H9 (cell line): ENCODE data around the gene AQP11. TPM values are rescaled to one million over a fixed set of nuclear protein-coding genes. Genes with fewer than 3 reads are reported as not detected.

Source experiments
- DNase-seq: peaks from one replicate; pipeline ENCODE4 v3.0.0-alpha.2; 2017
- H2AFZ ChIP-seq: one replicate; pipeline ENCODE4 v1.6.1; 2013; ENCODE audit warnings: mild to moderate bottlenecking, low read length, control low read depth, moderate library complexity
- H2AK5ac ChIP-seq: 2 replicates; pipeline ENCODE4 v1.6.1; 2013; ENCODE audit warnings: low read length, control low read depth, mixed read lengths; ENCODE audit not compliant: insufficient read length
- H2BK120ac ChIP-seq: one replicate; pipeline ENCODE4 v1.6.1; 2013; ENCODE audit warnings: low read depth, mild to moderate bottlenecking, low read length, control low read depth, inconsistent platforms; ENCODE audit not compliant: poor library complexity, severe bottlenecking
- H2BK12ac ChIP-seq: 2 replicates; pipeline ENCODE4 v1.6.1; 2013; ENCODE audit warnings: low read length, control low read depth, mixed read lengths, low read depth; ENCODE audit not compliant: insufficient read length
- H2BK15ac ChIP-seq: 2 replicates; pipeline ENCODE4 v1.6.1; 2013; ENCODE audit warnings: low read depth, low read length, control low read depth
- H2BK20ac ChIP-seq: one replicate; pipeline ENCODE4 v1.6.1; 2013; ENCODE audit warnings: low read depth, mild to moderate bottlenecking, low read length, control low read depth, inconsistent platforms; ENCODE audit not compliant: poor library complexity, severe bottlenecking
- H2BK5ac ChIP-seq: 2 replicates; pipeline ENCODE4 v1.6.1; 2013; ENCODE audit warnings: low read length, control low read depth, mixed read lengths; ENCODE audit not compliant: insufficient read length
- H3K14ac ChIP-seq: 2 replicates; pipeline ENCODE4 v1.6.1; 2013; ENCODE audit warnings: low read length, control low read depth; ENCODE audit not compliant: insufficient read depth
- H3K18ac ChIP-seq: 2 replicates; pipeline ENCODE4 v1.6.1; 2013; ENCODE audit warnings: low read depth, mild to moderate bottlenecking, mixed read lengths, low read length, control low read depth; ENCODE audit not compliant: insufficient read length
- H3K23ac ChIP-seq: 2 replicates; pipeline ENCODE4 v1.6.1; 2013; ENCODE audit warnings: low read length, control low read depth, mixed read lengths, low read depth; ENCODE audit not compliant: insufficient read length
- H3K23me2 ChIP-seq: 2 replicates; pipeline ENCODE4 v1.6.1; 2013; ENCODE audit warnings: low read depth, mild to moderate bottlenecking, mixed read lengths, low read length, control low read depth; ENCODE audit not compliant: insufficient read length, poor library complexity, severe bottlenecking
- H3K27ac ChIP-seq: 2 replicates; pipeline ENCODE4 v1.5.1; 2013; ENCODE audit warnings: low read length, control low read depth, mixed read lengths, low read depth; ENCODE audit not compliant: insufficient read length
- H3K27me3 ChIP-seq: 2 replicates; pipeline ENCODE4 v1.6.1; 2013; ENCODE audit warnings: low read length, control low read depth, inconsistent platforms; ENCODE audit not compliant: insufficient read depth
- H3K4ac ChIP-seq: 2 replicates; pipeline ENCODE4 v1.6.1; 2013; ENCODE audit warnings: low read depth, mild to moderate bottlenecking, control low read depth, inconsistent platforms, low read length, moderate library complexity
- H3K4me1 ChIP-seq: 2 replicates; pipeline ENCODE4 v1.6.1; 2013; ENCODE audit warnings: low read length, control low read depth, inconsistent platforms; ENCODE audit not compliant: insufficient read depth
- H3K4me2 ChIP-seq: 2 replicates; pipeline ENCODE4 v1.6.1; 2013; ENCODE audit warnings: low read length, control low read depth, mixed read lengths; ENCODE audit not compliant: insufficient read length, insufficient read depth
- H3K56ac ChIP-seq: 2 replicates; pipeline ENCODE4 v1.6.1; 2013; ENCODE audit warnings: low read depth, mild to moderate bottlenecking, mixed read lengths, low read length, control low read depth; ENCODE audit not compliant: insufficient read length
- H3K79me1 ChIP-seq: 2 replicates; pipeline ENCODE4 v1.6.1; 2013; ENCODE audit warnings: low read depth, mild to moderate bottlenecking, moderate library complexity, low read length, control low read depth, inconsistent platforms; ENCODE audit not compliant: insufficient read depth, poor library complexity, severe bottlenecking
- H3K79me2 ChIP-seq: 2 replicates; pipeline ENCODE4 v1.6.1; 2013; ENCODE audit warnings: low read length, control low read depth, inconsistent platforms; ENCODE audit not compliant: insufficient read depth
- H3K9ac ChIP-seq: 2 replicates; pipeline ENCODE4 v1.6.1; 2013; ENCODE audit warnings: low read length, control low read depth, mixed read lengths; ENCODE audit not compliant: insufficient read length; ENCODE audit errors: extremely low read depth
- H3K9me3 ChIP-seq: one replicate; pipeline ENCODE4 v1.6.1; 2013; ENCODE audit warnings: low read depth, low read length, inconsistent platforms; ENCODE audit not compliant: control insufficient read depth
- H3T11ph ChIP-seq: one replicate; pipeline ENCODE4 v1.6.1; 2013; ENCODE audit warnings: mild to moderate bottlenecking, low read length, control low read depth, inconsistent platforms
- H4K20me1 ChIP-seq: one replicate; pipeline ENCODE4 v1.6.1; 2013; ENCODE audit not compliant: control insufficient read depth, insufficient read length, insufficient read depth
- H4K5ac ChIP-seq: 2 replicates; pipeline ENCODE4 v1.6.1; 2013; ENCODE audit warnings: low read depth, mild to moderate bottlenecking, mixed read lengths, low read length, control low read depth; ENCODE audit not compliant: insufficient read length
- H4K8ac ChIP-seq: replicated peaks from 2 replicates; pipeline ENCODE4 v1.6.1; 2013; ENCODE audit warnings: low read length, control low read depth, mixed read lengths, low read depth; ENCODE audit not compliant: insufficient read length
- H4K91ac ChIP-seq: 2 replicates; pipeline ENCODE4 v1.6.1; 2013; ENCODE audit warnings: low read depth, mild to moderate bottlenecking, moderate library complexity, mixed read lengths, low read length, control low read depth; ENCODE audit not compliant: insufficient read length
- H3K27ac Mint-ChIP-seq, 3 experiments: 2 replicates in 2 of 3; 3 replicates in 1 of 3; pipeline ENCODE4 v1.8.0; 2020 to 2021; ENCODE audit warnings: mixed read lengths in 3 of 3, mild to moderate bottlenecking in 1 of 3, moderate library complexity in 1 of 3
- H3K27me3 Mint-ChIP-seq: 2 replicates; pipeline ENCODE4 v1.8.0; 2021; ENCODE audit warnings: low read depth, mild to moderate bottlenecking, moderate library complexity, mixed read lengths
- H3K36me3 Mint-ChIP-seq, 3 experiments: 2 replicates in 2 of 3; 3 replicates in 1 of 3; pipeline ENCODE4 v1.8.0; 2020 to 2021; ENCODE audit warnings: low read depth in 3 of 3, mixed read lengths in 3 of 3; ENCODE audit not compliant: insufficient read depth in 1 of 3
- H3K4me1 Mint-ChIP-seq, 2 experiments: 2 replicates each; pipeline ENCODE4 v1.8.0; 2020; ENCODE audit warnings: mixed read lengths in 2 of 2
- H3K4me3 Mint-ChIP-seq, 2 experiments: 2 replicates in 1 of 2; 3 replicates in 1 of 2; pipeline ENCODE4 v1.8.0; 2020 to 2021; ENCODE audit warnings: mild to moderate bottlenecking in 2 of 2, mixed read lengths in 2 of 2, moderate library complexity in 1 of 2
- H3K9me3 Mint-ChIP-seq, 2 experiments: 2 replicates in 1 of 2; 3 replicates in 1 of 2; pipeline ENCODE4 v1.8.0; 2020; ENCODE audit warnings: mild to moderate bottlenecking in 2 of 2, mixed read lengths in 2 of 2, moderate library complexity in 1 of 2
- WGBS: extraction: QIAGEN DNeasy Blood & Tissue Kit; methylation state at CpG from one replicate; pipeline ENCODE4 v1.1.7; 2013; ENCODE audit warnings: missing lambda C conversion rate, low lambda C conversion rate, mixed read lengths; ENCODE audit not compliant: insufficient read length; ENCODE audit errors: extremely low coverage; 5-methylcytosine and 5-hydroxymethylcytosine counted together
- total RNA-seq: library from RNA; stranded (reverse); gene quantifications from 2 replicates; pipeline ENCODE4 v1.2.1, GENCODE V29; 2021
- TF ChIP-seq, protein P1 (sequence below): fragments of 200-600 bp; sonication (generic); conservative IDR thresholded peaks from 3 replicates; pipeline ENCODE4 v1.8.0; 2021; ENCODE audit warnings: antibody characterized with exemption, mild to moderate bottlenecking

Gene AQP11
- total RNA-seq, 1 experiment from 2014 or later: 1.1 TPM

DNA sequence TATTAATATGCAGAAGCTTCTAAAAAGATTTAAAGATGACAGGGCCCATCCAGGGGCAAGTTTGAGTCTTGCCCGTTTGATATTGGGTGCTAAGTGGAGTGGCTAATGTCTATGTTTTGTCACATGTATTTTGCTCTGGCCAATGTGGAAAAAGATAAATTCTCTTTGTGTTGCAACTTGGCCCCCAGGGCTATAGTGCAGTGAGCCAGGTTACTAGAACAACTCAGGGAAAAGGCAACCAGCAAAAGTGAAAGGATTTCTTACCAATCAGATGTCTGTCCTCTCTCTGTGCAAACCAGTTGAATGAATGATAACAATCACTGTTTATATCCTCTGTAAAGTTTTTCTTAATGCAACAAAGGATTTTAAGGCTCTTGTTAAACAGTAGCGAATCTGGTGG is 52.5 kb downstream of the AQP11 start:
- H2BK120ac ChIP-seq: no peak overlapping the region
- no peak overlapping the region for H2BK15ac ChIP-seq
- H3T11ph ChIP-seq: no peak overlapping the region
- H3K14ac ChIP-seq: no peak overlapping the region
- no peaks in the 10 kb centered on the region for H3K79me2 ChIP-seq
- H4K20me1 ChIP-seq: no peaks in the 10 kb centered on the region
- H3K27me3 ChIP-seq: no peaks in the 10 kb centered on the region
- H3K4ac ChIP-seq: no peak overlapping the region
- TF ChIP-seq, protein P1, sequence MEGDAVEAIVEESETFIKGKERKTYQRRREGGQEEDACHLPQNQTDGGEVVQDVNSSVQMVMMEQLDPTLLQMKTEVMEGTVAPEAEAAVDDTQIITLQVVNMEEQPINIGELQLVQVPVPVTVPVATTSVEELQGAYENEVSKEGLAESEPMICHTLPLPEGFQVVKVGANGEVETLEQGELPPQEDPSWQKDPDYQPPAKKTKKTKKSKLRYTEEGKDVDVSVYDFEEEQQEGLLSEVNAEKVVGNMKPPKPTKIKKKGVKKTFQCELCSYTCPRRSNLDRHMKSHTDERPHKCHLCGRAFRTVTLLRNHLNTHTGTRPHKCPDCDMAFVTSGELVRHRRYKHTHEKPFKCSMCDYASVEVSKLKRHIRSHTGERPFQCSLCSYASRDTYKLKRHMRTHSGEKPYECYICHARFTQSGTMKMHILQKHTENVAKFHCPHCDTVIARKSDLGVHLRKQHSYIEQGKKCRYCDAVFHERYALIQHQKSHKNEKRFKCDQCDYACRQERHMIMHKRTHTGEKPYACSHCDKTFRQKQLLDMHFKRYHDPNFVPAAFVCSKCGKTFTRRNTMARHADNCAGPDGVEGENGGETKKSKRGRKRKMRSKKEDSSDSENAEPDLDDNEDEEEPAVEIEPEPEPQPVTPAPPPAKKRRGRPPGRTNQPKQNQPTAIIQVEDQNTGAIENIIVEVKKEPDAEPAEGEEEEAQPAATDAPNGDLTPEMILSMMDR: no peak
- no peaks in the 10 kb centered on the region; the same call in 1 of the 2 replicates for H3K27me3 Mint-ChIP-seq
- H2BK12ac ChIP-seq: no peak overlapping the region
- no peak overlapping the region for H3K56ac ChIP-seq
- H3K9me3 Mint-ChIP-seq: peaks cover 0 to 3% of the 10 kb centered on the region in 2 experiments; a peak in 2 of 5 replicates
- no peak overlapping the region for H3K23ac ChIP-seq
- H3K9ac ChIP-seq: no peak overlapping the region
- H3K4me1 Mint-ChIP-seq: peaks cover 13 to 18% of the 10 kb centered on the region in 2 experiments
- H3K79me1 ChIP-seq: no peaks in the 10 kb centered on the region
- H2AK5ac ChIP-seq: no peak overlapping the region
- no CpG with 5 or more reads among the region's 2 CpGs for WGBS
- peaks cover 9% of the 10 kb centered on the region for H3K23me2 ChIP-seq
- no peak for DNase-seq
- no peak overlapping the region for H4K91ac ChIP-seq
- peaks cover 0 to 1% (median 0%) of the 10 kb centered on the region in 3 experiments; a peak in 1 of 7 replicates for H3K36me3 Mint-ChIP-seq
- no peaks in the 10 kb centered on the region for H3K4me1 ChIP-seq
- H3K18ac ChIP-seq: no peak overlapping the region
- no peak overlapping the region for H2AFZ ChIP-seq
- H3K4me3 Mint-ChIP-seq: no peak overlapping the region
- no peak overlapping the region for H3K27ac ChIP-seq
- no peak overlapping the region for H3K4me2 ChIP-seq
- H3K9me3 ChIP-seq: no peaks in the 10 kb centered on the region
- no peak overlapping the region for H4K8ac ChIP-seq
- no peak overlapping the region for H4K5ac ChIP-seq
- no peak overlapping the region for H2BK20ac ChIP-seq
- no peak overlapping the region for H2BK5ac ChIP-seq
- no peak overlapping the region for H3K27ac Mint-ChIP-seq
